ENCODE measurements around the gene ENDOU.

GRCh38 chr12:47709671-47710070 is 15.6 kb downstream of the ENDOU start:
- no peak for TF ChIP-seq CTCF (IDR thresholded peaks at IDR 0.05)
- TF ChIP-seq POLR2A (IDR thresholded peaks at IDR 0.05) = no peak
- TF ChIP-seq EP300 (IDR thresholded peaks at IDR 0.05) = no peak
- TF ChIP-seq POLR2AphosphoS5 (IDR thresholded peaks at IDR 0.05) = no peak

Measured in gastroesophageal sphincter (tissue), 3 donors.